ENCODE measurements around the gene KLHL42.
"Not testable (repeated sequence)": the region's sequence is repeated elsewhere in the genome, so short reads cannot be mapped to it uniquely, and the experiment has no call there.

Gene KLHL42

GRCh38 chr12:27779920-27780611, at the start of gene KLHL42, which contains the start of gene MANSC4:
Gene KLHL42, plus strand, starts transcription at chr12:27780233. Its CDS starts 98 bp downstream, at chr12:27780331.
Gene MANSC4, minus strand, starts transcription at chr12:27780236. Its CDS starts 8,960 bp downstream, at chr12:27771276.
- TF ChIP-seq CTCF (IDR thresholded peaks at IDR 0.05; ENCODE audit: extremely low read depth, missing control alignments) = no peak
- DNase-seq (ENCODE audit: low spot score) = peak; percentile 90

DNA sequence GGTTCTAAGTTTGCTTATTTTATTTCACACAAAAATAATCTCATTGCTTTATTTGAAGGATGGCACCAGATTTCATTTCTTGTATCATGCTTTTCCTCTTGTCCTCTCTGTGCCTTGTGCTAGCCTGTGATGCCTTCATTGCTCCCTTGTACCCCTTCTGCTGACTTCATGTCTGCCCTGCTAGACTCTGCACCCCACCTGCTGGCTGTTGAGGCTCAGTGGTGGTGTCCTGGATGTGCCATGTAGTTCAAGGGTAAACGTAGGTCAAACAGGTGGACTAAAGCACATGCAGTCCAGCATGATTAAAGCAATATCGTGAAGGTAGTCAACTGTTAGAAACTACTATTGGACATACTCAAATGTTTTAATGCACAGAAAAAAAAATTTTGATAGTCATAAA, 47.8 kb upstream of the KLHL42 start:
- no peak for DNase-seq (ENCODE audit: low spot score)

GRCh38 chr12:27733052-27733656, 46.9 kb upstream of the KLHL42 start:
- peak; percentile 40 for DNase-seq (ENCODE audit: low spot score)
- TF ChIP-seq CTCF (IDR thresholded peaks at IDR 0.05; ENCODE audit: extremely low read depth, missing control alignments) = peak; percentile 56

More for the DNA sequence above, 47.8 kb upstream of the KLHL42 start:
- no peak for TF ChIP-seq CTCF (IDR thresholded peaks at IDR 0.05; ENCODE audit: extremely low read depth, missing control alignments)

DNA sequence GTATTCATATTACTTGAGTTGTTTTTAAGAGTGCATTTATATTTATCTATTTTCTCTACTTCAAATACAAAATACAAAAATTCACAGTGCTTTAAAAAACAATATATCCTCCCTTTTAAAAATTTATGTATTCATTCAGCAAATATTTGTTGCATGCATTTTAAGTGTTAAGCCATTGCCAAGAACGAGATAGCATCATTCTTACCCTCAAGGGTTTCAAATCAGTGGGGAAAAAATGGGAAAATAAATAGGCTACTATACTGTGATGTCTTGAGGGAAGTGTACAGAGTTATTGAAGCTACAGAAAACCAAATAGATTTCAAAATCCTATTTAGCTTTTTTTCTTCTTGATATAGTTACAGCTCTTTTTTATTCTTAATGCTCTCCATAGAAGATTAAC, 46.2 kb upstream of the KLHL42 start:
- DNase-seq (ENCODE audit: low spot score) = no peak
- TF ChIP-seq CTCF (IDR thresholded peaks at IDR 0.05; ENCODE audit: extremely low read depth, missing control alignments) = no peak

DNA sequence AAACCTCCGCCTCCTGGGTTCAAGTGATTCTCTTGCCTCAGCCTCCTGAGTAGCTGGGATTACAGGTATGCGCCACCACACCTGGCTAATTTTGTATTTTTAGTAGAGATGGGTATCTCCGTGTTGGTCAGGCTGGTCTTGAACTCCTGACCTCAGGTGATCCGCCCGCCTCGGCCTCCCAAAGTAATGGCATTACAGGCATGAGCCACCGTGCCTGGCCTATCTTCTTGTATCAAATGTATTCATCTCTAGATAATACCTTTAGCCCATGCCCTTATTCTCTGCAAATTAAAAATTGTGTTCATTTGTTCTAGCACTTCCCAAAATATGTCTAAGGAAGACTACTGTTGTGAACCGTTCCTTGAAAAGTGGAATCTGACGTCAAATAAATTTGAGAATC, 45.7 kb upstream of the KLHL42 start:
- DNase-seq (ENCODE audit: low spot score) = not testable (repeated sequence)

GRCh38 chr12:27743601-27744000, 36.4 kb upstream of the KLHL42 start:
- TF ChIP-seq CTCF (IDR thresholded peaks at IDR 0.05; ENCODE audit: extremely low read depth, missing control alignments) = no peak
- no peak for DNase-seq (ENCODE audit: low spot score)

GRCh38 chr12:27745734-27746133, 34.3 kb upstream of the KLHL42 start:
- DNase-seq (ENCODE audit: low spot score) = not testable (repeated sequence)

GRCh38 chr12:27747111-27747820, 32.8 kb upstream of the KLHL42 start:
- DNase-seq (ENCODE audit: low spot score) = no peak
- TF ChIP-seq CTCF (IDR thresholded peaks at IDR 0.05; ENCODE audit: extremely low read depth, missing control alignments) = no peak
